SW480 (cell line): ENCODE data around the gene TSPAN3.

Experiments used
- DNase-seq: peaks from one replicate; pipeline ENCODE4 v3.0.0-alpha.2; 2016; ENCODE audit warnings: low spot score

The TSPAN3 gene

DNA sequence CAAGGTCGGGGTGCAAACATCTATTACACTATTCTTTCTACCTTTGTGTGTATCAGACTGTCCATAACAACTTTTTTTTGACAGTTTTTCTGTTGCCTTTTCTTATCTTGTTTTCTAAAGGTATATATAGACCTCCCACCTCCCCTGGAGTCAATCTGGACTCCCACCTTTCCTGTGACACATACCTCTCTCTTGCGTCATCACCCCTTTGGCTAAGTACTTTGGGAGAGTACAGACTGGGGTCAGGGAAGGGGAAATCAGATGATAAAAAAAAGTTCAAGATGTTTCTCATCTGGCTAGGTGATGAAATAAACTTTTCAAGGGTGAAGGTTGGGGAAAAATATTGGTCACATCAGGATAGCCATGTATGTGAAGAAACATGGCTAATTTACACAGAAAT is 17.2 kb downstream of the TSPAN3 start:
- DNase-seq = no peak

GRCh38 chr15:77052556-77052955 is 18.4 kb downstream of the TSPAN3 start:
- no peak for DNase-seq

DNA sequence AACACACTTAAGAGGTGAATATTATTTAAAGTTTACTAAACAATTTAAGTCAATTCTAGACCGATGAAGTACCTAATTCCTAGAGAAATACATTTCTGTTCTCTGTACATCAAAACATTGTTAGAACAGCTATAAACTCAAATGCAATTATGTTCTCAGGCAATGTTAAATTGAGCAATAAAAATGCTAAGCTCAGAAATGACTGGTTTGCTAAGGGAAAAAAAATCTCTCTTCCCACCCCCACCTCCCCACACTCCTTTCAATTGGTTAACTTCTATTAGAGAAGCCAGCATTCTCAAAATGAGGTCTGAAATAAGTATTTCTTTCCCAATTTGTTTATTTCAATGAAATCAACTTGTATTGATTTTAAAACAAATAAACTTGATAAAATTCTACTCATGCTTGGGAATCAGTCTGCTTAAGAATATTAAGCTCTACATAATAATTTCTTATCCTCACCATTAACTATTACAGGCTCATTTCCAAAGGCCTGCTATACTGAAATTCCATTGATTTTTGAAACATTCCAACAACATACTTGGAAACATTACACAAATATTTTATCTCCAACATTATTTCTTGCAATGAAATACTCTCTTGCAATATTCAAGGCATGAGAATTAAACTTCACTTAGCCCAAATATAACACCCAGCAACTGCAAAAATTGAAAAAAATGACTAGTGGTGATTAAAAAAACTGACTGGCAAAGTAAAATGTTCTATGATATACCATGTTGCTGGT is 22.6 kb downstream of the TSPAN3 start:
- DNase-seq = no peak

GRCh38 chr15:77046704-77047412 is 24.1 kb downstream of the TSPAN3 start:
- DNase-seq = no peak

- no peak for DNase-seq
Observed at GRCh38 chr15:77045985-77046384, 24.9 kb downstream of the TSPAN3 start.

DNA sequence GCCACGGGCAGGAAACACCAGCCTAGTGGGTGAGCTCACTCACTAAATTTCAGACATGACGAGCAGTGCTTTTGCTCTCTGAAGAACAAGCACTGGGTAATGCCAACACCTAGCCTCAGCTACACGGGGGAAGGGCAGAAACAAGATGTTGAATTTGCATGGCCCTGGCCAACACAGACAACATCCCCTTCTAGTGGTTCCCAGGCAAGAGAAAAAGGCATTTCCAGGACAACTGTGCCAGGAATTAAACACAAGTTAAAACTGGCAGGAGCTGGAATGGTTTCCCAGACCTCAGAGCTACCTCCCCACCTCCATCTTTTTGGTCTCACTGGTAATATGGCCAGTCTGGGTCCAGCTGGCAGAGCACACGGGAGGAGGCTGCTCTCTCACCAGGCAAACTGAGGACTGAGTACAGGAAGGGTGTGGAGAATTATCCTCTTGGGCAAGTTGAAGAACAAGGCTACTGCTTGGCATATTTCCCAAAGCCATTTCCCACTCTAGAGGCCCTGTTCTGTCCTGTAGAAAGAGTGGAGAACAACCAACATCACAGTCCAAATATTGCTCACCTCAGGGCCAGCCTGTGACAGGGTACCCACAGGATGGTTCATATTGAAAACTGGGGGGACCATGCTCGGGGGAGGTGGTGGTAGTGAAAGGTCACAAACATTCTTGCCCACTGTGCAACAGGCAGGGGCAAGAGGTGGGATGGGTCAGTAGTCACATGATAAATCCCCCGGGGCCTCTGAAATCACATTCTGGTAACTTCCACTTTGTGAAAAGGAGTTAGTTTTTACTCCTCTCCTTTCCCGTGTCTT is 26.5 kb downstream of the TSPAN3 start:
- no peak for DNase-seq

DNA sequence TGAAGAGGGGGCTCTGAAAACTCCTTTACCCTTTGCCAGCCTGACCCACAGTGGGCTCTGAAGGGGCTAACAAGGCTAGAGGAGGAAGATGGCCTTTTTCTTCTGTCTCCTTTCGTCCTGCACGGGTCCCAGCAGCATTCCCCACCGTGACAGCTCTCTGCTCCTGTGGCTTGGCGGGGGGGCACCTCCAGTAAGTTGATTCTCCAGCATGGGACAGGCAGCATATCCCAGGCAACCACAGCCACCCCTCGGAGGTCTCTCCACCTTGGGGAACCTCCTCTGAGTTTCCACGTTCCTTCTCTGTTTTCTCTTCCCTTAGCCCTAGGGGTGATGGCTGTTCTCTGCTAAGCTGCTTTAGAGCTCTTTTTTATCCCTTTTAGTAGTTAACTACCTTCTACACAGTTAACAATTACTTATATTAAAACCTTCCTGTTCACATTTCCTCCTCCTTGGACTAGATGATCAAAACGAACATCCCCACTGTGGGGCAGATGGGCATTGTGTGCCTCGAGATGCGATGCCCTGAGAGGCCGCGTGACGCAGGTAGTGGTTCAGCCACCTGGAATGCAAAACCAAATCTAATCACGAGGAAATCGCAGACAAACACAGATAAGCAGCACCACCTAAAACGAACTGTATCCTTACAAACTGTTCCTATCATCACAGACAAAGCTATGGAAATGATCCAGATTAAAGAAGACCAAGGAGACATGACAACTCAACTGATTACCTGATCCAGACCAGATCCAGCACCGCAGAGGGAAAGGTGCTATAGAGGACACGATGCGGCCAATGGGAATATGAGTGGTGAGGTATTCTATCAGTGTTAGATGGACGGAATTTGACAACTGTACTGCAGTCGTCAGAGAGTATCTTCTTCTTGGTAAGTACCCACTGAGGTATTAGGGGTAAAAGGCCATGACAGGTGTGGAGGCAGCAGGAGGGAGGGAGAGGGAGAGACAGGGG is 27.7 kb downstream of the TSPAN3 start:
- DNase-seq = no peak

GRCh38 chr15:77042245-77042919 is 28.5 kb downstream of the TSPAN3 start:
- no peak for DNase-seq

GRCh38 chr15:77040673-77041072 is 30.2 kb downstream of the TSPAN3 start:
- no peak for DNase-seq

GRCh38 chr15:77039848-77040247 is 31.1 kb downstream of the TSPAN3 start:
- DNase-seq = no peak

- no peak for DNase-seq
Observed at GRCh38 chr15:77039217-77039533, 31.7 kb downstream of the TSPAN3 start.

- DNase-seq = no peak
Observed at GRCh38 chr15:77038312-77039216, 32.3 kb downstream of the TSPAN3 start.

DNA sequence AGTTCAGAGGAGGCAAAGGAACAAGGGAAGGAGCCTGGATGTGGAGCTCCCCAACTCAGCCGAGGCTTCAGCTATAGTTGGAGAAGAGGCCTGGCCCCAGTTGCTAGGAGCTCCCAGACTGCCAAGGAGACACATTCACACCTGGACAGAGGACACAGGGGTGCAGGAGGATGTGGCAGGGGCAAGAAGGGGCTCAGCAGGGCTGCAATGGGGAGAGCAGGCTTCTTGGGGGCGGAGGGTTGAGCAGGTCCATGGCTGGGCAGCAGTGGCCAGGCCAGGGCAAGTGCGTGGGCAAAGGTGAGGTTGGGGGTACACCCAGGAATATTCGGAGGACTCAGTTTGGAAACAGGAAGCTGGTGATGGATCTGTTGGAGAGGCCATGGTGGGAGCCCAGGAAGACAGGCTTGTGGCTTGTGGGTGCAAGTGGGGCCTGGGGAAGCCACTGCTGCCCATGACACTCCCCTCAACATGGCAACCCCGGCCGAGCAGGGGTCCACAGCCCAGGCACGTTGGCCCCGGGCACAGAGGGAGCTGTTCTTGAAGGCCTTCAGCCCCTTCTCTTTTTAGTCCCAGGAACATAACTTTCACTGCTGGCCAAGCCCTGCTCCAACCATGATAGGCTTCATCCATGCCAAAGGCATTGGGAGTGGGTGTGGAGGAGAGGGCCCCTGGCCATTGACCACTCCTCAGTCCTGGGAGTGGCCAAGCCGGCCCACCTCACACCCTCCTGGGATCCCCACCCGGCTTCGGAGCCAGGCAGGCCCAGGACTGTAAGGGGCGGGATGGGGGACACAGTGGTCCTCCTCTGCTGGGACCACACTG is 33.3 kb downstream of the TSPAN3 start:
- no peak for DNase-seq

DNA sequence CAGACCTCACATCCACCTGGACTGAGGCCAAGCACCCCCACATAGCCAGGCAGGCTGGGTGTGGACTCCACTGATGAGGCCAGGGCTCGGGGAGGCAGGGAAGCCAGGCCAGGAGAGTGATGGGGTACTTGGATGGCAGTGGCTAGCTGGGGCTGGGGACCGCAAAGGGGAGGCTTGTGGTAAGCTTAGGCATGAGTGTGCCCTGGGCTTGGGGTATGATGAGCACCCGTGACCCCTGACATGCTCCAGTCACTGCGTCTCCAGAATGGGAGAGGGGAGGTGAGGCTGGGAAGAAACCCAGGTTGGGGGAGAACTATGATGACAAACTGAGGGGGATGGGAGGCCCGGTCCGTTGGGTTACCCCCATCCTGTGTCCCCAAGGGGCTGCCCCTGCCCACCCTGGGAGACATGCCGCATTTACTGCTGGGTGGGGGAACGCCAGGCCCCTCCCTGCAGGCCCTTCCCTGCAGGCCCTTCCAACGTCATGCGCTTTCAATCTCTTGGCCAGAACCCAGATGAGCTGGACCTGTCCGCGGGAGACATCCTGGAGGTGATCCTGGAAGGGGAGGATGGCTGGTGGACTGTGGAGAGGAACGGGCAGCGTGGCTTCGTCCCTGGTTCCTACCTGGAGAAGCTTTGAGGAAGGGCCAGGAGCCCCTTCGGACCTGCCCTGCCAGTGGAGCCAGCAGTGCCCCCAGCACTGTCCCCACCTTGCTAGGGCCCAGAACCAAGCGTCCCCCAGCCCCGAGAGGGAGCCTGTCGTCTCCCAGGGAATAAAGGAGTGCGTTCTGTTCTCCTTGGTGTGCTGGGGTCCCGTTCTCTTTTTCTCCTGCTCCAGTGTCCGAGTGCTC is 34.1 kb downstream of the TSPAN3 start:
- no peak for DNase-seq

GRCh38 chr15:77035999-77036471 is 34.9 kb downstream of the TSPAN3 start:
- DNase-seq = no peak

- DNase-seq = no peak
Observed at GRCh38 chr15:77035584-77035983, 35.3 kb downstream of the TSPAN3 start.

GRCh38 chr15:77034695-77035489 is 36.0 kb downstream of the TSPAN3 start:
- no peak for DNase-seq
